HUDEP-2 (cell line): ENCODE results near the gene TGM5.

ENCODE experiments used
- DNase-seq, 76 experiments: peaks; one replicate each; lab custom pipeline; 2025; ENCODE audit not compliant: unreplicated experiment in 76 of 76; lab: John Stamatoyannopoulos, UW

TGM5 gene

DNA sequence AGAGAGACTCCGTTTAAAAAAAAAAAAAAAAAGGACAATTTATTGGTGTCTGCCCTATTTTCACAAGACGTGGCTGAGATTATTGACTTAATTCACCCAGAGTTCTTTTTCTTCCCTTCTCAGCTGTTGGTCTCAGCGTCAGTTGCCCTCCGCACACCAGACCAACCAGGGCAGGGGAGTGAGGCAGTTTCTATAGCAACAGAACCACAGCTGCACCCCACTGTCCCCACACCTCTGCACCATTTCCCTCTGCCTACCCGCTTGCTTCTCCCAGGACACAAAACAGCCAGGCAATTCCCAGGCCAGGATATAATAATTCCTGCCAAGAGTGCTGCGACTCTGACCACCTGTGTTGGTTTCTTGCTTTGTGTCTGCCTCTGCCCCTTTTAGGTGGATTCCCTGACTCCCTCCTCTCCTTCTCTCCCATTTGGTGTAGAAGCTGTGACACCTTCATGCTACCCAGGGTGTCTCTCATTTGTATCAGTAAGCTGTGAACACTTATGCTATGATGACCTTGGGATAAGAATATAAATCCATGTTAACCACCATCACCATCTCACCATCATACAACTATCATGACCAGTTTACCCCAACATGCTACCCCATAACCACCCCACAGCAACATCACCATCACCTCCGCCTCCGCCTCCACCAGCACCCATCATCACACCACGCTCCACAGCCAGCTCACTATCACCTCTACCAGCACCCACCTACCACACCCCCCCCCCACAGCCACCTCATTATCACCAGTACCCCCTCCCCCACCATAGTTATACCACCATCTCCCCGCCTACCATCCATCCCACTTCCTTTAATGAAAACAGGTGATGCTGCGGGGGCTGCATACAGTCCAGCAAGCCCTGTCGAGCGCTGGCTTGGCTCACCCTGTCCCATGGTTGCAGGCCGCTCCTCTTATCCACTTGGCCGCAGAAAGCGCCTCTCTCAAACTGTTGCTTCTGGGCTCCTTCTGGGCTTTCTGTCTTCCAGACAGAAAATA lies 46.5 kb downstream of the TGM5 start:
- peak in 58 of 76 experiments; percentile 27 to 83 (median 61) for DNase-seq

DNA sequence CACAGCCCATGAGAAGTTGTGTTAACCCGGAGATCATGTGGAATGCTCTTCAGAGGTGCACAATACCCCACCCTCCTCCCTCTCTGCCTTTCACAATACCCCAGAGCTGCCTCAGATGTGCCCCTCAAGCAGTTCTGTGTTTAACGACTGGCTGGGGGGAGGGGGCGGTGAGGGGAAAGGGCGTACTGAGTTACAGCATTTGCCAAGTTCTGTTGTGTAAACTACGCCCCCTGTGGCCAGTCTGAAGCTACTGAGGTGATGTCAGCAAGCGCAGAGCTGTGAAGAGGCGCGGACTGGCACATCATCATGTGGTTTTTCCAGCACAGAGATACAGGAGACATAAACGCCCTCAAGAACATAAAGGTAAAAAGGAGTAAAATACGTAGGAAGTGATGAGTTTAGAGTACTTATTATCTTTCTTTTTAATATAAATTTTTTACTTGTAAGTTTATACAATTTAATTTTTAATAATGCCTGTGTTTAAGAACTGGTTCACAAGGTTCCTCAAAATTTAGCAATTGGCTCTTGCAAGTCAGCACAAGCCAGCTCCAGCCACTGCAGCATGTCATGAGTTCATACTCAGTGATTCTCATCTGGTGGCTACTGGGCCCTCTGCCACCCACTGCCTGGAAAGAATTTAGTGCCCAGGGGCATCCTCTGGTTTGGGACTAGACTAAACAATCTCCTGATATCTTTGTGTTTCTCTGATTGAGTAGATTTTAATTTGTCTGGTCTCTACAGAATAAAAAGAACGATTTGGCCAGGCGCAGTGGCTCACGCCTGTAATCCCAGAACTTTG lies 47.6 kb downstream of the TGM5 start:
- peak in 73 of 76 experiments; percentile 21 to 89 (median 62) for DNase-seq

DNA sequence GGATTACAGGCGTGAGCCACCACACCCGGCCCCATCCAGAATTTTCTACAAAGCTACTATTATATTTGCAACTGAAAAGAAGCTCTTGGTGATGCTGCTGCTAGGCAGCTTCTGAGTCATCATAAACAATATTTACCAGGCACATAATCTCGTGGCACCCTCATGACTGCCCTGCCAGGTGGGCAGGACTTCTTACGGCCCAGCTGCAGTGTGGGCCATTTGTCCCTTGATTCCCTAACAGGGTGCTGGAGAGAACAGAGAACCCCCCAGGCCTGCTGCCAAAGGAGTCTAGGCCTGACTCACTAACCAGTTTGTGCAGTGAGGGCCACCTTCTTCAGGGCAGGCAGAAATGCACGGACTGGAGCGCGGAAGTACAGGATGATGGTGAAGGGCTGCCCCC lies 50.8 kb downstream of the TGM5 start:
- DNase-seq = no peak

DNA sequence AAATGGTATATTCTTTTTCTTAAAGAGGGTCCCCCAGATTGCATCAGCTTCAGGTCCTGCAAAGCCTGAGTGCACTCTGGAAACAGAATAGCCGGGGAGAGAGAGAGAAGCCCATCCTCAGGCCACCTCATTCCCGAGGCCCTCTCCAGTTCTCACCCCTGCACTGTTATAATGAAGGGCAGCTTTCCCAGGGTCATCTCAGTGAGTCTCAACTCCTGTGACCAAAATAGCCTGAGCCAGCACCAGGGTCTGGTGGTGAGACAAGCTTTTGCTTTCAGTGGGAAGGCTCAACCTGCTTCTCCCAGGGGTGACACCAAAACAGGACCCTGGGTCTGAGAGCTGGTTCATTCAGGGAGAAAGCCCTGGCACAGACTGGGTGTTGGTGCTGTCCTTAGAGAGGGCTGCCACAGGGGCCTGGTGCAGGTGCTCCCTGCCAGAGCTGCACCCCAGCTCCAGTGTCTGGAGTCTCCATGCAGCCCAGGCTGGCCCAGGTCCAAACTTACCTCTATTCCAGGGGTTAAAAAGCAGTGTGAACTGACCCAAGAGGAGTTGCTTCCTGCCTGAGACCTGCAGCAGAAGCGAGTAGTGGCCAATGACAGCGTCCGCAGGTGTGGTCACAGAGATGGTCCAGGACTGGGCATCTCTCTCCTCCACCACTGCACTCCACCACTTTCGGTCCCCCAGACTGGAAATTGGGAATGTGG lies 52.0 kb downstream of the TGM5 start:
- DNase-seq = no peak

DNA sequence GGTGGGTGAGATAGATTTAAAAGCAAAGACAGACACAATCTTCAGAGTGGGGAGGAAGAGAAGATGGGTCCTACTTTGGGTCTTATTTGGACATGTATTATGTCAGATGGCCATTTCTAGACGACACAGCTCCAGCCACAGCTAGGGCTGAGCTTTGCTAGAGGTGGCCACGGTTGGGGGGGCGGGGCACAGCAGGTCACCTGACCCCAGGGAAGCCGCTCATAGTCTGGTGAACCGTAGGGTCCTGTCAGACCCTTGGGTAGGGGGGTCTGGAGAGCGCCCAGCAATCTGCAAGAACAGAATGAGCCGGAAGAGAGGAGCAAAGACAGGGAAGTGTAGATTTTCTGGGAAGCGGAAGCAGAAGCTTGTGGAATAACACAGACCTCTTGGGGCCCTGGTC lies 52.6 kb downstream of the TGM5 start:
- DNase-seq = no peak

DNA sequence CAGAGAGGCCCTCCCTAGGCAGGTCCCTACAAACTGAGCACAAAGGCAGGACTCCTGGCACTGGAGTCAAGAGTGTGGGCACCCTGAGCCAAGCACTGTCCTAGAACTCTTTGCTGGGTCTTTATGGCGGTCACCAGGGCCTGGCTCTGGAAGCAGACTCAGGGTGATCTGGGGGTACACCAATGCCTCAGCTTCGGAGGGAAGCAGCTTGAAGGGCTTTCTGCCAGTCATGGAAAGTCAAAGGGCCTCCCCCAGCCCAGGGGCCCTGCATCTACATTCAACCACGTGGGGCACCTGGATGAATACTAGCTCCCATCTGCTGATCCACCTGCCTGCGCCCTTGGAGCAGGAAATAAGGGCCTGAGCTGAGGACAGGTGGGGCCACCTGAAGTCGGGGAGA lies 53.3 kb downstream of the TGM5 start:
- no peak for DNase-seq

DNA sequence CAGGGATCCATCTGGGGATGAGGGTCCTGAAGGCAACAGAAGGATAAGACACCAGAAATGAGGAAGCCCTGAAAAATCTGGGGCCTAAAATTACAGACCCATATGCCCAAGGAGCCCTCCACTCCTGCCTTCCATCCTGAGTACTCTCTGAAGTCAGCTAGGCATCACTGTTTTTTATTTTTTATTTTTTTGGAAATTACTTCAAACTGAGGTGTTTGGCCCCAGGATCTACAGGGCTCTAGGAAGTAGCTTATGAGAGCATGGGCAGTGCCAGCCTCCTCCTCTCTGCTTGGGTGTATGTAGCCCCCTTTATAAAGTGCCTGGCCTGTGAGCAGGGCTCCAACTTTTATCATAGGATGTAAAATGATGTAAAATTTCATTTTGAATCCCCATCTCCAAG lies 53.8 kb downstream of the TGM5 start:
- DNase-seq = no peak

DNA sequence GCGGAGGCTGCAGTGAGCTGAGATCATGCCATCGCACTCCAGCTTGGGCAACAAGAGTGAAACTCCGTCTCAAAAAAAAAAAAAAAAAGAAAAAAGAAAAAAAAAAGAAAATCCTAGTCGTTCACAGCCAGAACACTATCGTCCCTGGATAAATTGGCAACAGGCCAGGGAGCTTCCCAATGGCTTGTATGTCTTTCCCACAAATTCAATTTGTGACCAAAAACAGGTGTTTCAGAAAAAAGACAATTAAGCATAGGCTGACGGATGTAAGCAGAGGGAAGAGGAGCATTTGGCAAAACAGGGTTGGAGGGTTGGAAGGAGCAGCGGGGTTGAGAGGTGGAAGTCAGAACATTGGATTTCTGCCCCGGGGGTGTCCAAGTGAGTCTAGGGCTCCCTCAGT lies 54.4 kb downstream of the TGM5 start:
- DNase-seq = no peak

DNA sequence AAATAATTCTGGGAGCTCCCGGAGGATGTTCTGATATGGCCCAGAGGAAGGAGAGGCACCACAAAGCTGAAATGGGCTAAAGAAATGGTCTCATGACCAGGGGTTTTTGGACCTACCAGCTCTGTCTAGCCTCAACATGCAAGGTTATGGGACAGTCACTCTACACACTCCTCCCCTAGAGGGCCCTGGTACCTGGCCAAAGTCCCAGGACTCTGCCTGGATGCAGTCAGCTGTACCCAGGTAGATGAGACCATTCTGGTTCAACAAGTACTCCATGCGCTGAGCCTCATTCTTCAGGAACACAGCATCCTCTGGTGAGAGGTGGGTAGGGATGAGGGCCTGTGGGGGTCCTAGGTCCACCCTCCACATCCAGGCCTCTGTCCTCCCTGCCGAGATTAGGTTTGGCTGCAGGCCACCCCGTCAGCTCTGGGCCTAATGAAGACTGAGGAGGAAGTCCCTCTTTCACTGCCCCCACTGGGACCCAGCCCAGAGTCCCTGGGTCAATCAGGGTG lies 55.4 kb downstream of the TGM5 start:
- no peak for DNase-seq

DNA sequence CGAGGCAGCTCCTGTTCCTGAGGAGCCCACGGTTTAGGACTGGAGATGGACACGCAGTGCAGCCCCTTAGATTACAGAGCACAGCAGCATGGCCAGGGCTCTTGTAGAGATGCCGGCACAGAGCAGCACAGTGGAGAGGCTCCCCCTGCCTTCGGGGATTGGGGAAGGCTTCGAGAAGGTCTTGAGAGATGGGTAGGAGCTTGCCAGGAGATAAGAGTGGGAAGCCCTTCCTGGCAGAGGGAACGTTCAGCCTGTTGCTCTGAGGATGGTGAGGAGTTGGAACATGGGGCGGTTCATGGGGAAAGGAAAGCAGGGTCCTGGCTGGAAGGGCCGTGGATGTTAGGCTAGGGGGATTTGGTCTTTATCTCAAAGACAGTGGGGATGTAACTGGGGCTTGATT lies 55.9 kb downstream of the TGM5 start:
- no peak for DNase-seq

DNA sequence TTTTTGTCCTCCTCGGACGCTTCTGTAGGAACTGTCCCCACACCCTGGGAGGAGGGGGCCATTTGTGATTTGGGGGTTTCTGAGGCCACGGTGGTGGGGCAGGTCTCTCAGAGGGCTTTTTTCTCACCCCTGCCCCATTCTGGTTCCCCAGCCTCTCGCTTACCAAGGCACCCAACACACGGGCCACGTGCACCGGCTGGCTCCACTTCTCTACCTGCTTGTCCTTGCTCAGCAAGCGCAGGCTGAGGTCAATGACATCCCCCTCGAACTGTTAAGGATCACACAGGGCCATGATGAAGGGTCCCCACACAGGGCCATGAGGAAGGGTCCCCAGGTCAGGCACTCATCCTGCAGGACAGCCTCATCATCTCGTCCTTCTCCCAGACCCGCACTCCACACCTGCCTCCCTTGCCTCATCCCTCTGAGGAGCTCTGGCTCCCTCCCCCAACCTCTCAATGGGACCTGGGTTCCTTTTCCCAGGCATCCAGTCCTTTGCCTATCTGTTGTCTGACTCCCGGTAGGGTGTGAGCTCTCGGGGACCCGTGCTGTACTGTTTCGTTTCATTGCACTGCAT lies 56.5 kb downstream of the TGM5 start:
- no peak for DNase-seq

DNA sequence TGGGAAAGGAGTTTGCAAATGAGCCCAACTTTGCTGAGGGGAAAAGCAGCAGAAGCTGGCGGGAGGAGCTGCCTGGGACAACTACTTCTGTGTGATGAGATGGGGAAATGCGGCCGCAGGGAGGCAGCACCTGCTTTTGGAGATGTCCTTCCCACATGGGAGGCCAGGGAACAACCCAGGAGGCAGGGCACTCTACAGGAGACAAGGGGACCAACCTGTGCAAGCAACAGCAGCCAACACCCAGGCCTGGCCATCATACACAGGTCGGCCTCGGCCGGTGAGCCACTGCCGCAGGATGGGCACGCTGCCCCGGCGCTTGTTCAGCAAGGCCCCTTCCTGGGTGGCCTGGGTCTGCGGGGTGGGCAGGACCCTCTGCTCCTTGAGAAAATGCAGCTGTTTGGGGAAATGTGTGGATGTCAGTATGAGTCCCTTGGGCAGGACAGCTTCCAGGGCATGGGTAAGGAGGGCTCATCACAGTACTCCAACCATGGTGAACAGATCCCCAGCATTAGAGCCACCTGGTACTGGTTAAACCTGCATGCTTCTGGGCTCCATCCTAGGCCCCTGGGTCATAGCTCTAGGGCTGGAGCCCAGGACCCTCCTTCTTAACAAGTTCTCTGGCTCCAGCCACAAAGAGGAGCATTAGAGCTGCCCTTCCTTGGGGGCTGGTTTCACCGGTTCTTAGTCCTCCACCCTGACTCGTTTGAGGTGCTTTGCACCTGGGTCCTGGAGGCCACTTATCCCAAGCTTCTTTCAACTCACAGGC lies 57.5 kb downstream of the TGM5 start:
- peak in 2 of 76 experiments; percentile 9 to 19 for DNase-seq

DNA sequence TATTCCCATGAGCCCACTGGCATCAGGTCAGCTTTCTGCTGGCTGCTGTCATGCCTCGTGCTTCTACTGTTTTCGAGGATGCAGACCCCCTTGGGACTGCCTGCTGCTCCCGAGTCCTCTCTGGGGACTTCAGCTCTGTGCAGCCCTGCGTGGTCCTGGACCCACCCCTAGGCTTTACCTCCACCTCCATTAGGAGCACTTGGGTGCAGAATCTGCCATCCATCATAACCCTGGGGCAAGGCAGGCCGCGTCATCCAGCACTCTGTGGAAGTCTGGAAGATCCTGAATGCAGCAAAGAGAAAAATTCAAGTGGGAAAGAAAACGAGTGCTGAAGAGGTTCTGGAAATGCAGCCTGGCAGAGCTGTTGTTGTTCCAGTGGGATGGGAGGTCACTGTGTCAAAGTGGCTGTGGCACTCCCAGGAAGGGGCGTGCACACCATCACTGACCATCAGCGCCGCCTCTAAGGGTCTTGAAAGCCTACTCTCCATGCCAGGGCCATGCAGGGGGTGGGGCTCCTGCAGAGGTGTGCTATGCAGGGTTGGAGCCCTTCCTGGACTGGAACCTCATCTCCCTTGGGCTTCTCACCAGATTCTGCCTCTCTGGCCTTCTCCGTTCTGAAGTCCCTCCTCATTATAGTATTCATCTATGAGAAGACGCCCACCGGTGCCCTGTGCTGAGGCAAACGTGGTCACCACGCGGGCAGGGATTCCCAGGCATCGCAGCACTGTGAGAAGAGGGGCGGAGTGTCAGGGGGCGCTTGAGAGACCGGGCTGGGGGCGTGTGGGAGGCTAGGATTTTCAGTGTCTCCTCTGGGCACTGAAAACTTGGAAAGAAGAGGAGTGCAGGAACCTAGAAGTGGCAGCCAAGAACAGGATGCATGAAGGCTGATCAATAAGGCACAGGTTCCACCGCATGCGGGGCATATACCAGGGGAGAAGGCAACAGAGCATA lies 58.4 kb downstream of the TGM5 start:
- no peak for DNase-seq

DNA sequence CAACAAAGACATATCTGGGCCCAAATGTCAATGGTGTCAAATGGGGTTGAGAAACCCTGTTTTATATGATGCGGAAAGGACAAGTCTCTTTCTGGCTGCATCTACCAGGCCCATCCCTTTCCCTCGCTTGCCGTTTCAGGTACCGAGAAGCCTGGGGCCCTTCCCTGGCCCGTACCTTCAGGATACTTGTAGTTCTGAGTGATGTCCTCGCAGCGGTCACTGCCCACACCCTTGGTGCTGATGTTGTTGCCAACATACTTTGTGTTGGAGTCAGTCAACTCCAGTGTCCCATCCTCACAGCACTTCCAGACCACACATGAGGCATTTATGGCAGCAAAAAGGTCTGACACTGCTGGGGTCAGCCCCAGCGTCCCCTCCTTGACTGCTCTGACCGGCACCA lies 59.7 kb downstream of the TGM5 start:
- DNase-seq = no peak

DNA sequence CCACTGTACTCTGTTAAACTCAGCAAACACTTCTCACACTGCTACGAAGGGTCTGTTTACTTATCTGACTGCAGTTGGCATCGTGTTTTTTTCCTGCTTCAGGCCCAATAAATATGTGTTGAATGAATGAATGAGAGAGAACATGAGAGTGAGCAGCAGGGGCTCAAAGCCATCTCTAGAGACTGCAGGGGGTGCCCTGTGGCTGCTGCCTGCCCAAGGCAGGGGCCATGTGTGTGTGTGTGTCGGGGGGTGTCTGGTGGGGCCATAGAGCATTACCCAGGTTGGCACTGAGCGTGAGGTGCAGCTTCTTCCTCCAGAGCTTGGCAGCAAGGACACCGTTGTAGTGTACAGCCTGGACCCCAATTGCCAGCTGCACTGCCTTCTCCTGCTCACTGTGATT lies 60.7 kb downstream of the TGM5 start:
- DNase-seq = no peak

DNA sequence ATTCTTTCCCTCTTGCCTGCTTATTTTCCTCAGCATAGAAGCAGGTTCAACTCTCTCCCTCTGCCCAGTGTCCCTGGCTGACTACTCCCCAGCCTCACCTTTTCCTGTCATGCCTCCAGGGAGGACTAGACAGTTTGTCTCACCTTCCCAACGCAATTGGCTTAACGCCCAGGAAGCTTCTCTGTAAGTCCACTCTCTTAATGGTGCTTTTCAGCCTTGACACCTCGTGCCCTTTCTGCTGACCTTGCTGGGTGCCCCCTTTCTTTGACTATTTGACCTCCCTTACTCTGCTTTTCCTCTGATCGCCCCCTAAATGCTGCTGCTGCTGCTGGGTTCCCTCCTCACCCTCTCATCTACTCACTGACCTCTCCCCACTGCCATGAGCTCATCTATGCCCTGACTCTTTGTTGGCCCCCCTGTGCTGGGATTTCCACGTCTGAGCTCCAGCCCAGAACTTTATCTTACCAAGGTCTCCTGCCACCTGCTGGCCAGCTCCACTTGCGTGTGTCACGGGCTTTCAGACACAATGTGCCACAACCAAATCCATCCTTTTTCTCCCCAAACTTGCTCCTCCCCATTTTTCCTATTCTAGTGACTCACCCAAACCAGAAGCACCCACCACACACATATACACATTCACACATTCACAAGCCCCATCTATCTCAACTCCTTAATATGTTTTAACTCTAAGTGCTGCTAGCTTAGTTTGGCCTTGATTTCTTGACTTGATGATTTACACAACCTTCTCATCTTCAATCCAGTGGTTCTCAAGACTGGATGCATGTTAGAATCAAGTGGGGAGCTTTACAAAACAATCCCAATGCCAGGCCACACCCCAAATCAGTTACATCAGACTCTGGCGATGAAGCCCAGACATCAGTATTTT lies 62.5 kb downstream of the TGM5 start:
- DNase-seq = peak in 47 of 76 experiments; percentile 5 to 56 (median 29)

DNA sequence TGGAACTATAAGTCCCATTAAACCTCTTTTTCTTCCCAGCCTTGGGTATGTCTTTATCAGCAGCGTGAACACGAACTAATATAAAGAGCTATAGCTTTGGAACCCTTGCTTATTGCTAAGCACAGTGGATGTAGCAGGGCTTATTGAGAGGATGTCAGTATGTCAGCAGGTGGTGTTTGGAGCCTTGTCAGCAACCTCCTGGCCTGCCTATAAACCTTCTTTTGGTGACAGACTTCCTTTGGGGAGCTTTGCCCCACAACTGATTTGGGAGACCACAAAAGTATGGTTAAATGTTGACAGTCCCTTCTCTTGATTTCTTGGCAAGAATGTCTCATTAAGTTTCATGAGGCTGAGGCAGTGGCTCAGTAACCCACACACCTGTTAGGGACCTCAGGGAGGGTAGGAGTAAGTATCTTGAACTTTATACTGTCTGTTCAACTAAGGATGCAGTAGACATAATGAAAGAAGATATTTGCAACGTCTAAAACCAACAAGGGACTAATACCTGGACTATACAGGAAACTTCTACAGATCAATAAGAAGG lies 66.7 kb downstream of the TGM5 start:
- DNase-seq = no peak
